H9 (cell line): ENCODE measurements around the gene KCNIP1. TPM values are rescaled to one million over a fixed set of nuclear protein-coding genes. Genes with fewer than 3 reads are reported as not detected.
"Not testable (repeated sequence)": the region's sequence is repeated elsewhere in the genome, so short reads cannot be mapped to it uniquely, and the experiment has no call there.

ENCODE experiments used
- DNase-seq: peaks from one replicate; pipeline ENCODE4 v3.0.0-alpha.2; 2017
- H2AFZ ChIP-seq: one replicate; pipeline ENCODE4 v1.6.1; 2013; ENCODE audit warnings: mild to moderate bottlenecking, low read length, control low read depth, moderate library complexity
- H2AK5ac ChIP-seq: 2 replicates; pipeline ENCODE4 v1.6.1; 2013; ENCODE audit warnings: low read length, control low read depth, mixed read lengths; ENCODE audit not compliant: insufficient read length
- H2BK120ac ChIP-seq: one replicate; pipeline ENCODE4 v1.6.1; 2013; ENCODE audit warnings: low read depth, mild to moderate bottlenecking, low read length, control low read depth, inconsistent platforms; ENCODE audit not compliant: poor library complexity, severe bottlenecking
- H2BK12ac ChIP-seq: 2 replicates; pipeline ENCODE4 v1.6.1; 2013; ENCODE audit warnings: low read length, control low read depth, mixed read lengths, low read depth; ENCODE audit not compliant: insufficient read length
- H2BK15ac ChIP-seq: 2 replicates; pipeline ENCODE4 v1.6.1; 2013; ENCODE audit warnings: low read depth, low read length, control low read depth
- H2BK20ac ChIP-seq: one replicate; pipeline ENCODE4 v1.6.1; 2013; ENCODE audit warnings: low read depth, mild to moderate bottlenecking, low read length, control low read depth, inconsistent platforms; ENCODE audit not compliant: poor library complexity, severe bottlenecking
- H2BK5ac ChIP-seq: 2 replicates; pipeline ENCODE4 v1.6.1; 2013; ENCODE audit warnings: low read length, control low read depth, mixed read lengths; ENCODE audit not compliant: insufficient read length
- H3K14ac ChIP-seq: 2 replicates; pipeline ENCODE4 v1.6.1; 2013; ENCODE audit warnings: low read length, control low read depth; ENCODE audit not compliant: insufficient read depth
- H3K18ac ChIP-seq: 2 replicates; pipeline ENCODE4 v1.6.1; 2013; ENCODE audit warnings: low read depth, mild to moderate bottlenecking, mixed read lengths, low read length, control low read depth; ENCODE audit not compliant: insufficient read length
- H3K23ac ChIP-seq: 2 replicates; pipeline ENCODE4 v1.6.1; 2013; ENCODE audit warnings: low read length, control low read depth, mixed read lengths, low read depth; ENCODE audit not compliant: insufficient read length
- H3K23me2 ChIP-seq: 2 replicates; pipeline ENCODE4 v1.6.1; 2013; ENCODE audit warnings: low read depth, mild to moderate bottlenecking, mixed read lengths, low read length, control low read depth; ENCODE audit not compliant: insufficient read length, poor library complexity, severe bottlenecking
- H3K27ac ChIP-seq: 2 replicates; pipeline ENCODE4 v1.5.1; 2013; ENCODE audit warnings: low read length, control low read depth, mixed read lengths, low read depth; ENCODE audit not compliant: insufficient read length
- H3K27me3 ChIP-seq: 2 replicates; pipeline ENCODE4 v1.6.1; 2013; ENCODE audit warnings: low read length, control low read depth, inconsistent platforms; ENCODE audit not compliant: insufficient read depth
- H3K4ac ChIP-seq: 2 replicates; pipeline ENCODE4 v1.6.1; 2013; ENCODE audit warnings: low read depth, mild to moderate bottlenecking, control low read depth, inconsistent platforms, low read length, moderate library complexity
- H3K4me1 ChIP-seq: 2 replicates; pipeline ENCODE4 v1.6.1; 2013; ENCODE audit warnings: low read length, control low read depth, inconsistent platforms; ENCODE audit not compliant: insufficient read depth
- H3K4me2 ChIP-seq: 2 replicates; pipeline ENCODE4 v1.6.1; 2013; ENCODE audit warnings: low read length, control low read depth, mixed read lengths; ENCODE audit not compliant: insufficient read length, insufficient read depth
- H3K56ac ChIP-seq: 2 replicates; pipeline ENCODE4 v1.6.1; 2013; ENCODE audit warnings: low read depth, mild to moderate bottlenecking, mixed read lengths, low read length, control low read depth; ENCODE audit not compliant: insufficient read length
- H3K79me1 ChIP-seq: 2 replicates; pipeline ENCODE4 v1.6.1; 2013; ENCODE audit warnings: low read depth, mild to moderate bottlenecking, moderate library complexity, low read length, control low read depth, inconsistent platforms; ENCODE audit not compliant: insufficient read depth, poor library complexity, severe bottlenecking
- H3K79me2 ChIP-seq: 2 replicates; pipeline ENCODE4 v1.6.1; 2013; ENCODE audit warnings: low read length, control low read depth, inconsistent platforms; ENCODE audit not compliant: insufficient read depth
- H3K9ac ChIP-seq: 2 replicates; pipeline ENCODE4 v1.6.1; 2013; ENCODE audit warnings: low read length, control low read depth, mixed read lengths; ENCODE audit not compliant: insufficient read length; ENCODE audit errors: extremely low read depth
- H3K9me3 ChIP-seq: one replicate; pipeline ENCODE4 v1.6.1; 2013; ENCODE audit warnings: low read depth, low read length, inconsistent platforms; ENCODE audit not compliant: control insufficient read depth
- H3T11ph ChIP-seq: one replicate; pipeline ENCODE4 v1.6.1; 2013; ENCODE audit warnings: mild to moderate bottlenecking, low read length, control low read depth, inconsistent platforms
- H4K20me1 ChIP-seq: one replicate; pipeline ENCODE4 v1.6.1; 2013; ENCODE audit not compliant: control insufficient read depth, insufficient read length, insufficient read depth
- H4K5ac ChIP-seq: 2 replicates; pipeline ENCODE4 v1.6.1; 2013; ENCODE audit warnings: low read depth, mild to moderate bottlenecking, mixed read lengths, low read length, control low read depth; ENCODE audit not compliant: insufficient read length
- H4K8ac ChIP-seq: replicated peaks from 2 replicates; pipeline ENCODE4 v1.6.1; 2013; ENCODE audit warnings: low read length, control low read depth, mixed read lengths, low read depth; ENCODE audit not compliant: insufficient read length
- H4K91ac ChIP-seq: 2 replicates; pipeline ENCODE4 v1.6.1; 2013; ENCODE audit warnings: low read depth, mild to moderate bottlenecking, moderate library complexity, mixed read lengths, low read length, control low read depth; ENCODE audit not compliant: insufficient read length
- H3K27ac Mint-ChIP-seq, 3 experiments: 2 replicates in 2 of 3; 3 replicates in 1 of 3; pipeline ENCODE4 v1.8.0; 2020 to 2021; ENCODE audit warnings: mixed read lengths in 3 of 3, mild to moderate bottlenecking in 1 of 3, moderate library complexity in 1 of 3
- H3K27me3 Mint-ChIP-seq: 2 replicates; pipeline ENCODE4 v1.8.0; 2021; ENCODE audit warnings: low read depth, mild to moderate bottlenecking, moderate library complexity, mixed read lengths
- H3K36me3 Mint-ChIP-seq, 3 experiments: 2 replicates in 2 of 3; 3 replicates in 1 of 3; pipeline ENCODE4 v1.8.0; 2020 to 2021; ENCODE audit warnings: low read depth in 3 of 3, mixed read lengths in 3 of 3; ENCODE audit not compliant: insufficient read depth in 1 of 3
- H3K4me1 Mint-ChIP-seq, 2 experiments: 2 replicates each; pipeline ENCODE4 v1.8.0; 2020; ENCODE audit warnings: mixed read lengths in 2 of 2
- H3K4me3 Mint-ChIP-seq, 2 experiments: 2 replicates in 1 of 2; 3 replicates in 1 of 2; pipeline ENCODE4 v1.8.0; 2020 to 2021; ENCODE audit warnings: mild to moderate bottlenecking in 2 of 2, mixed read lengths in 2 of 2, moderate library complexity in 1 of 2
- H3K9me3 Mint-ChIP-seq, 2 experiments: 2 replicates in 1 of 2; 3 replicates in 1 of 2; pipeline ENCODE4 v1.8.0; 2020; ENCODE audit warnings: mild to moderate bottlenecking in 2 of 2, mixed read lengths in 2 of 2, moderate library complexity in 1 of 2
- WGBS: extraction: QIAGEN DNeasy Blood & Tissue Kit; methylation state at CpG from one replicate; pipeline ENCODE4 v1.1.7; 2013; ENCODE audit warnings: missing lambda C conversion rate, low lambda C conversion rate, mixed read lengths; ENCODE audit not compliant: insufficient read length; ENCODE audit errors: extremely low coverage; 5-methylcytosine and 5-hydroxymethylcytosine counted together
- total RNA-seq: library from RNA; stranded (reverse); gene quantifications from 2 replicates; pipeline ENCODE4 v1.2.1, GENCODE V29; 2021
- TF ChIP-seq, protein P1 (sequence below): fragments of 200-600 bp; sonication (generic); conservative IDR thresholded peaks from 3 replicates; pipeline ENCODE4 v1.8.0; 2021; ENCODE audit warnings: antibody characterized with exemption, mild to moderate bottlenecking

KCNIP1 gene
- total RNA-seq, 1 experiment from 2014 or later, result 0.63 TPM

- peak overlapping the region; percentile 44 for H3K9ac ChIP-seq
- H2BK15ac ChIP-seq, result no peak overlapping the region
- no peak overlapping the region for H2AK5ac ChIP-seq
- H3K27ac ChIP-seq, result peak overlapping the region; percentile 96
- peak overlapping the region; percentile 66; the same call in 1 of the 2 replicates for H3K14ac ChIP-seq
- peak overlapping the region; percentile 24; the same call in 1 of the 2 replicates for H3K4ac ChIP-seq
- H3K9me3 ChIP-seq, result no peaks in the 10 kb centered on the region
- Mint-ChIP-seq H3K9me3 (peaks cover 0 to 2% of the 10 kb centered on the region in 2 experiments; a peak in 2 of 5 replicates), H3K27ac (no peak overlapping the region), H3K36me3 (peaks cover 0 to 7% (median 3%) of the 10 kb centered on the region in 3 experiments; a peak in 3 of 7 replicates), H3K27me3 (no peaks in the 10 kb centered on the region), H3K4me3 (peak overlapping the region; percentile 33 to 61), H3K4me1 (peaks cover 23 to 27% of the 10 kb centered on the region in 2 experiments)
- H4K8ac ChIP-seq, result no peak overlapping the region
- peak overlapping the region; percentile 99 for H2BK120ac ChIP-seq
- peaks cover 9% of the 10 kb centered on the region for H3K4me1 ChIP-seq
- peak overlapping the region; percentile 96 for H4K5ac ChIP-seq
- TF ChIP-seq, protein P1, sequence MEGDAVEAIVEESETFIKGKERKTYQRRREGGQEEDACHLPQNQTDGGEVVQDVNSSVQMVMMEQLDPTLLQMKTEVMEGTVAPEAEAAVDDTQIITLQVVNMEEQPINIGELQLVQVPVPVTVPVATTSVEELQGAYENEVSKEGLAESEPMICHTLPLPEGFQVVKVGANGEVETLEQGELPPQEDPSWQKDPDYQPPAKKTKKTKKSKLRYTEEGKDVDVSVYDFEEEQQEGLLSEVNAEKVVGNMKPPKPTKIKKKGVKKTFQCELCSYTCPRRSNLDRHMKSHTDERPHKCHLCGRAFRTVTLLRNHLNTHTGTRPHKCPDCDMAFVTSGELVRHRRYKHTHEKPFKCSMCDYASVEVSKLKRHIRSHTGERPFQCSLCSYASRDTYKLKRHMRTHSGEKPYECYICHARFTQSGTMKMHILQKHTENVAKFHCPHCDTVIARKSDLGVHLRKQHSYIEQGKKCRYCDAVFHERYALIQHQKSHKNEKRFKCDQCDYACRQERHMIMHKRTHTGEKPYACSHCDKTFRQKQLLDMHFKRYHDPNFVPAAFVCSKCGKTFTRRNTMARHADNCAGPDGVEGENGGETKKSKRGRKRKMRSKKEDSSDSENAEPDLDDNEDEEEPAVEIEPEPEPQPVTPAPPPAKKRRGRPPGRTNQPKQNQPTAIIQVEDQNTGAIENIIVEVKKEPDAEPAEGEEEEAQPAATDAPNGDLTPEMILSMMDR, result no peak
- no peaks in the 10 kb centered on the region for H3K79me1 ChIP-seq
- WGBS, result no CpG with 5 or more reads among the region's 6 CpGs
- H3K4me2 ChIP-seq, result peak overlapping the region; percentile 38
- no peak overlapping the region for H2BK12ac ChIP-seq
- H3K23ac ChIP-seq, result no peak overlapping the region
- no peak overlapping the region for H2BK20ac ChIP-seq
- no peaks in the 10 kb centered on the region for H4K20me1 ChIP-seq
- no peak overlapping the region for H2AFZ ChIP-seq
- no peaks in the 10 kb centered on the region for H3K27me3 ChIP-seq
- H4K91ac ChIP-seq, result no peak overlapping the region
- peak overlapping the region; percentile 12 for H3T11ph ChIP-seq
- DNase-seq, result no peak
- no peaks in the 10 kb centered on the region for H3K79me2 ChIP-seq
- peak overlapping the region; percentile 64 for H2BK5ac ChIP-seq
- peak overlapping the region; percentile 75 for H3K18ac ChIP-seq
- H3K23me2 ChIP-seq, result no peaks in the 10 kb centered on the region
- peak overlapping the region; percentile 27 for H3K56ac ChIP-seq
Measured at GRCh38 chr5:170761708-170762066, 257.9 kb downstream of the KCNIP1 start.

DNA sequence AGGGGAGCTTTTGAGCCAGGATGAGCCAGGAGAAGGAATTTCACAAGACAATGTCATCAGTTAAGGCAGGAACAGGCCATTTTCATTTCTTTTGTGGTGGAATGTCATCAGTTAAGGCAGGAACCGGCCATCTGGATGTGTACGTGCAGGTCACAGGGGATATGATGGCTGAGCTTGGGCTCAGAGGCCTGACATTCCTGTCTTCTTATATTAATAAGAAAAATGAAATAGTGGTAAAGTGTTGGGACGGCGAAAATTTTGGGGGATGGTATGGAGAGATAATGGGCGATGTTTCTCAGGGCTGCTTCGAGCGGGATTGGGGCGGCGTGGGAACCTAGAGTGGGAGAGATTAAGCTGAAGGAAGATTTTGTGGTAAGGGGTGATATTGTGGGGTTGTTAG is 258.5 kb downstream of the KCNIP1 start:
- H2AK5ac ChIP-seq, H4K20me1 ChIP-seq, H3K79me2 ChIP-seq, H4K8ac ChIP-seq, H3K27ac Mint-ChIP-seq, H4K91ac ChIP-seq, H3K9me3 ChIP-seq, H2BK120ac ChIP-seq, H3K4ac ChIP-seq, H3K18ac ChIP-seq, H3K56ac ChIP-seq, H3K9ac ChIP-seq, H2BK12ac ChIP-seq, H3K27me3 Mint-ChIP-seq, H2BK5ac ChIP-seq, DNase-seq, H3K14ac ChIP-seq, H3K23ac ChIP-seq, H3K23me2 ChIP-seq, H3K4me2 ChIP-seq, H3T11ph ChIP-seq, H3K27me3 ChIP-seq, H2BK15ac ChIP-seq, H2AFZ ChIP-seq, H4K5ac ChIP-seq, H2BK20ac ChIP-seq, H3K4me1 ChIP-seq, H3K36me3 Mint-ChIP-seq, H3K79me1 ChIP-seq, H3K9me3 Mint-ChIP-seq: not testable (repeated sequence)
- Mint-ChIP-seq H3K4me1 (peaks cover 20 to 23% of the 10 kb centered on the region in 2 experiments), H3K4me3 (peak overlapping the region; percentile 33 to 61; a peak in 3 of 5 replicates)
- H3K27ac ChIP-seq, result peak overlapping the region; percentile 96
- WGBS, result no CpG with 5 or more reads among the region's 9 CpGs
